Right lobe of liver (tissue), 4 donors: ENCODE measurements around the gene TGFBI.

Experiments used
- CTCF ChIP-seq, 4 donors: fragments of 200-600 bp in 3 of 4; fragments of 450-650 bp in 1 of 4; IDR thresholded peaks; one replicate each; pipeline versions ENCODE4 v1.5.1 to v1.8.0; 2016 to 2022; ENCODE audit warnings: antibody characterized with exemption in 4 of 4, mild to moderate bottlenecking in 2 of 4
- POLR2A ChIP-seq: fragments of 450-650 bp; IDR thresholded peaks from one replicate; pipeline ENCODE4 v1.6.1; 2017; ENCODE audit warnings: antibody characterized with exemption, mild to moderate bottlenecking
- donor health status: DM: no; HTN: no; CAD: no.
- donor health status: DM: no; HTN: no; CAD: no.
- donor health status: DM: no; HTN: yes; CAD: no.

- TF ChIP-seq CTCF (IDR thresholded peaks at IDR 0.05) (no peak), POLR2A (no peak)
Measured at GRCh38 chr5:135985951-135986350, 42.8 kb upstream of the TGFBI start.
